T-helper 2 cell treated with Interferon-gamma antibody and Interleukin-4, amounts not matched to agents 100 ng/mL and 5 ng/mL, for 36 hours (primary cell): ENCODE results near the gene BANK1. TPM values are rescaled to one million over a fixed set of nuclear protein-coding genes. Genes with fewer than 3 reads are reported as not detected.
"Not testable (repeated sequence)": the region's sequence is repeated elsewhere in the genome, so short reads cannot be mapped to it uniquely, and the experiment has no call there.

Experiments used
- intact Hi-C: fragments of 100-400 bp; cut with micrococcal nuclease; formaldehyde crosslinking; loops from one replicate; pipeline ENCODE4 v1.15.1; 2023
- total RNA-seq: library from RNA; stranded (reverse); gene quantifications from 2 replicates; pipeline ENCODE4 v1.2.3, GENCODE V29; 2022

The BANK1 gene
- total RNA-seq, 1 donor from 2014 or later, result 0.11 TPM

GRCh38 chr4:101871962-101872676 is 81.6 kb downstream of the BANK1 start:
- intact Hi-C loops, result no loop called here

- intact Hi-C loops, result no loop called here
These were observed 95.0 kb downstream of the BANK1 start for GRCh38 chr4:101885574-101885973.

GRCh38 chr4:101886826-101887225 is 96.3 kb downstream of the BANK1 start:
- intact Hi-C loops, result no loop called here

- intact Hi-C loops, result no loop called here
These were observed 97.9 kb downstream of the BANK1 start for GRCh38 chr4:101888472-101888871.

GRCh38 chr4:101905527-101905926 is 115.0 kb downstream of the BANK1 start:
- intact Hi-C loops, result not testable (repeated sequence)

- intact Hi-C loops, result no loop called here
These were observed 120.3 kb downstream of the BANK1 start for GRCh38 chr4:101910786-101911373.

- intact Hi-C loops, result no loop called here
These were observed 121.1 kb downstream of the BANK1 start for GRCh38 chr4:101911616-101912015.

- intact Hi-C loops, result no loop called here
These were observed 124.2 kb downstream of the BANK1 start for GRCh38 chr4:101914761-101915160.

GRCh38 chr4:101919373-101919977 is 128.9 kb downstream of the BANK1 start:
- intact Hi-C loops, result no loop called here

- intact Hi-C loops, result no loop called here
These were observed 130.8 kb downstream of the BANK1 start for GRCh38 chr4:101921370-101921769.

GRCh38 chr4:101931619-101932018 is 141.1 kb downstream of the BANK1 start:
- intact Hi-C loops, result no loop called here

GRCh38 chr4:101933855-101934254 is 143.3 kb downstream of the BANK1 start:
- intact Hi-C loops, result no loop called here

- intact Hi-C loops, result no loop called here
These were observed 148.3 kb downstream of the BANK1 start for GRCh38 chr4:101938836-101939235.

- intact Hi-C loops, result no loop called here
These were observed 151.4 kb downstream of the BANK1 start for GRCh38 chr4:101941816-101942358.

GRCh38 chr4:101942891-101943290 is 152.4 kb downstream of the BANK1 start:
- intact Hi-C loops, result no loop called here

- intact Hi-C loops, result no loop called here
These were observed 154.1 kb downstream of the BANK1 start for GRCh38 chr4:101944649-101945048.

- intact Hi-C loops, result no loop called here
These were observed 157.5 kb downstream of the BANK1 start for GRCh38 chr4:101948055-101948454.

GRCh38 chr4:101948951-101949350 is 158.4 kb downstream of the BANK1 start:
- intact Hi-C loops, result no loop called here

GRCh38 chr4:101950258-101950979 is 159.9 kb downstream of the BANK1 start:
- intact Hi-C loops, result no loop called here

GRCh38 chr4:101952985-101953384 is 162.5 kb downstream of the BANK1 start:
- intact Hi-C loops, result no loop called here

GRCh38 chr4:101953949-101954348 is 163.4 kb downstream of the BANK1 start:
- intact Hi-C loops, result no loop called here

- intact Hi-C loops, result no loop called here
These were observed 163.8 kb downstream of the BANK1 start for GRCh38 chr4:101954351-101954750.
